Nephron (organoid): ENCODE measurements around the gene RPLP1.

Experiments
- H3K27ac Mint-ChIP-seq, 3 experiments: 2 replicates each; pipeline ENCODE4 v1.8.0; 2020; ENCODE audit warnings: mixed read lengths in 3 of 3, mild to moderate bottlenecking in 2 of 3, moderate library complexity in 1 of 3
- H3K27me3 Mint-ChIP-seq: 2 replicates; pipeline ENCODE4 v1.8.0; 2021; ENCODE audit warnings: low read depth, mild to moderate bottlenecking, moderate library complexity, mixed read lengths
- H3K36me3 Mint-ChIP-seq: 2 replicates; pipeline ENCODE4 v1.8.0; 2020; ENCODE audit warnings: low read depth, mixed read lengths
- H3K4me1 Mint-ChIP-seq: 2 replicates; pipeline ENCODE4 v1.8.0; 2020; ENCODE audit warnings: mixed read lengths
- H3K4me3 Mint-ChIP-seq, 3 experiments: 2 replicates each; pipeline ENCODE4 v1.8.0; 2020; ENCODE audit warnings: mild to moderate bottlenecking in 3 of 3, mixed read lengths in 3 of 3, moderate library complexity in 2 of 3
- H3K9me3 Mint-ChIP-seq: 2 replicates; pipeline ENCODE4 v1.8.0; 2020; ENCODE audit warnings: mixed read lengths
- TF ChIP-seq, protein P1 (sequence below), 3 experiments: fragments of 200-600 bp; sonication (generic); IDR thresholded peaks; one replicate each; pipeline ENCODE4 v1.5.0; 2021; ENCODE audit warnings: antibody characterized with exemption in 3 of 3; ENCODE audit not compliant: unreplicated experiment in 3 of 3

RPLP1 gene

DNA sequence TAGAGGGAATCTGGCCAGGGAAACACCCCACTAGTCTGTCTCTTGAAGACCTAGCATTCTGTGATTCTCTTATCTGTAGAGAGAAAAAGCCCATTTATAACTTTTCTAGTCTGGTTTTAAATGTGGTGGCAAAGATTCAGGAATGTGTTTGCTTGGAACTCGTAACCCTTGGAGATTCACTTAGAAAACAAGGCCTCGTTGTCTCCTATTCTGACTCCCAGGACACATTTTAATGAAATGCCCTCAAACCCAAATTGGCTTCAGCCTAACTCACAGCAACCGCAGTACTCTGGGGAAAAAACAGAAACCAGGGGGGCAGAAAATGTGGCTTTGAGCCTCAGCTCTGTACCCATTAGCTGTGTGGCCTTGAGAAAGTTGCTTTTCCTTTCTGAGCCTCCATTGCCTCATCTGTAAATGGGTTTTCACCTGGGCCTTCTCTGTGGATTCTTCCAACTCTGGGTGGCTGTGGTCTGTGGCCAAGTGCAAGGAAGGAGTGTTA lies 36.5 kb downstream of the RPLP1 start:
- peaks cover 19% of the 10 kb centered on the region for H3K9me3 Mint-ChIP-seq
- peaks cover 18% of the 10 kb centered on the region for H3K4me1 Mint-ChIP-seq
- H3K27ac Mint-ChIP-seq, result peak overlapping the region in 1 of 3 experiments; percentile 16
- TF ChIP-seq, protein P1, sequence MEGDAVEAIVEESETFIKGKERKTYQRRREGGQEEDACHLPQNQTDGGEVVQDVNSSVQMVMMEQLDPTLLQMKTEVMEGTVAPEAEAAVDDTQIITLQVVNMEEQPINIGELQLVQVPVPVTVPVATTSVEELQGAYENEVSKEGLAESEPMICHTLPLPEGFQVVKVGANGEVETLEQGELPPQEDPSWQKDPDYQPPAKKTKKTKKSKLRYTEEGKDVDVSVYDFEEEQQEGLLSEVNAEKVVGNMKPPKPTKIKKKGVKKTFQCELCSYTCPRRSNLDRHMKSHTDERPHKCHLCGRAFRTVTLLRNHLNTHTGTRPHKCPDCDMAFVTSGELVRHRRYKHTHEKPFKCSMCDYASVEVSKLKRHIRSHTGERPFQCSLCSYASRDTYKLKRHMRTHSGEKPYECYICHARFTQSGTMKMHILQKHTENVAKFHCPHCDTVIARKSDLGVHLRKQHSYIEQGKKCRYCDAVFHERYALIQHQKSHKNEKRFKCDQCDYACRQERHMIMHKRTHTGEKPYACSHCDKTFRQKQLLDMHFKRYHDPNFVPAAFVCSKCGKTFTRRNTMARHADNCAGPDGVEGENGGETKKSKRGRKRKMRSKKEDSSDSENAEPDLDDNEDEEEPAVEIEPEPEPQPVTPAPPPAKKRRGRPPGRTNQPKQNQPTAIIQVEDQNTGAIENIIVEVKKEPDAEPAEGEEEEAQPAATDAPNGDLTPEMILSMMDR (IDR thresholded peaks at IDR 0.05; ENCODE audit: unreplicated experiment in 3 of 3), result no peak
- no peak overlapping the region for H3K4me3 Mint-ChIP-seq
- H3K27me3 Mint-ChIP-seq, result no peaks in the 10 kb centered on the region
- H3K36me3 Mint-ChIP-seq, result no peaks in the 10 kb centered on the region

DNA sequence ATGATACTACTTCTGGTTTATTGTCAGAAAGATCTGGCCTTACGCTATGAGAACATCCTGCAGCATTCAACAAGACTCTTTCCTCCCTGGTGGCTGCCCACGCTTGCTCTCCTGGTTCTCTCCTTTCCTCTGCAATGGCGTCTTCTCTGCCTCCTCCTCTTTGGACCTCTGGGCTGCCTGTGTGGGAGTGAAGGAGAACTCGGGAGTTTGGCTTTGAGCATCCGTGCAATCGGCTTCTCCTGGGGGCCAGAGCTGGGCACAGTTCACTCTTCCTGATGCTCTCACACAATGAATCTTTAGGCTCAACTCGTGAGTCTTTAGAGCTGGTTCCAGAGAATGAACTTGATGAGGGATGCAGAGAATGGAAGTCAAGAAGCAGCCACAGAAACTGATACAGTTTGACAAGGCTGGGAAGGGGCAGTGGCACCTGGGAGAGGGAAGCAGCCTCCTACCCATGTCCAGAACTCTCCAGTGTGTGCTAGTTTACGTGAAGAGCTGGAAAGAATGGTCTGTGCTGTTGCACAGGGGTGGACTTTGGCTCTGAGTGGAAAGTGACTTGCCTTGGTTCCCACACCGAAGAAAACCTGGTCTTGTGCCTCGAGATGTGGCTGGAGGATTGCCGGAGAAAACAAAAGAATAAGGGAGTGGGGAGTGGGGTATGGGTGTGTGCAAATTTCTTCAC lies 37.9 kb downstream of the RPLP1 start:
- TF ChIP-seq, protein P1 (IDR thresholded peaks at IDR 0.05; ENCODE audit: unreplicated experiment in 3 of 3), result no peak

DNA sequence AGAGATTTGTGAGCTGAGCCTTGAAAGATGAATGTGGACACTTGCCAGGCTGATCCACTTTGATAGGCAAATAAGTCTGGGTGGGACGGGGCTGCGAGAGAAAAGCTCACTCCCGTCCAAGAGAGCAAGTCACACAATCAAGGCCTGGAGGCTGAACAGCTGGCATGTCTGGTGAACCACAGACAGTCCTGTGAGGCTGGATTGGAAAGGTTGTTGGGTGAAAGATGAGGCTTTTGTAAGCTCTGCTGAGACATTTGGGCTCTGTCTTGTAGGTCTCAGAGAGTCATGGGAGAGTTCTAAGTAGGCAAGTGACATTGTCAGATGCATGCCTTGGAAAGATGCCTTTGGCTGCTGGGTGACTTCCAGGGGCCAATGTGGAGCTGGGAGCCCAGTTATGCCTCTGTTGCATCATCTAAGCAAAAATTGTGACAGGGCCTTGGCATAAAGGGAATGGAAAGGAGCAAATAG lies 38.5 kb downstream of the RPLP1 start:
- Mint-ChIP-seq H3K4me3 (no peak overlapping the region), H3K27me3 (no peaks in the 10 kb centered on the region), H3K36me3 (no peaks in the 10 kb centered on the region), H3K4me1 (peaks cover 16% of the 10 kb centered on the region), H3K9me3 (peaks cover 19% of the 10 kb centered on the region), H3K27ac (peak overlapping the region in 2 of 3 experiments; percentile 17 to 78)
- TF ChIP-seq, protein P1 (IDR thresholded peaks at IDR 0.05; ENCODE audit: unreplicated experiment in 3 of 3), result no peak

More for the DNA sequence above, 37.9 kb downstream of the RPLP1 start:
- peak overlapping the region in 2 of 3 experiments; percentile 17 to 78 for H3K27ac Mint-ChIP-seq
- H3K4me1 Mint-ChIP-seq, result peaks cover 13% of the 10 kb centered on the region
- no peak overlapping the region for H3K4me3 Mint-ChIP-seq
- no peaks in the 10 kb centered on the region for H3K36me3 Mint-ChIP-seq
- peaks cover 19% of the 10 kb centered on the region for H3K9me3 Mint-ChIP-seq
- no peaks in the 10 kb centered on the region for H3K27me3 Mint-ChIP-seq

DNA sequence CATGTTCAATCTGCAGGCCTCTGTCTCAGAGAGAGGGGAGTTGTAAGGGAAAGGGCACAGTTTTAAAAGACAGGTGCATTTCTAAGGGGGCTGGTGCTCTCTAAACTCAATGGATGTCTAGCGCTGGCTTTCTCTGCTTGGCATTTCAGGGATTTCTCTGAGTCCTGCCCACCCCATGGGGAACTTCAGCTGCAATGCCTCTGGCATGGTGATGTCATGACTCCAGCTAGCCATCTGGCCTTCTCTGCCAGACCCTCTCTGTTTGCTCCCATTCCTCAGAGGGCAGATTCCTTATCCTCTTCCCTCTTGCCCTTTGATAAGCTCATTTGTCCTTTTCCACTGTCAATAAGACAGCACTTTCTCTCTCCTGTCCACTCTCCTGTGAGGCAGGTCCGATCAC lies 40.8 kb downstream of the RPLP1 start:
- no peak overlapping the region for H3K4me3 Mint-ChIP-seq
- H3K36me3 Mint-ChIP-seq, result no peaks in the 10 kb centered on the region
- no peak overlapping the region for H3K27ac Mint-ChIP-seq
- H3K9me3 Mint-ChIP-seq, result peaks cover 19% of the 10 kb centered on the region
- peaks cover 31% of the 10 kb centered on the region for H3K4me1 Mint-ChIP-seq
- TF ChIP-seq, protein P1 (IDR thresholded peaks at IDR 0.05; ENCODE audit: unreplicated experiment in 3 of 3), result no peak
- peaks cover 6% of the 10 kb centered on the region for H3K27me3 Mint-ChIP-seq

DNA sequence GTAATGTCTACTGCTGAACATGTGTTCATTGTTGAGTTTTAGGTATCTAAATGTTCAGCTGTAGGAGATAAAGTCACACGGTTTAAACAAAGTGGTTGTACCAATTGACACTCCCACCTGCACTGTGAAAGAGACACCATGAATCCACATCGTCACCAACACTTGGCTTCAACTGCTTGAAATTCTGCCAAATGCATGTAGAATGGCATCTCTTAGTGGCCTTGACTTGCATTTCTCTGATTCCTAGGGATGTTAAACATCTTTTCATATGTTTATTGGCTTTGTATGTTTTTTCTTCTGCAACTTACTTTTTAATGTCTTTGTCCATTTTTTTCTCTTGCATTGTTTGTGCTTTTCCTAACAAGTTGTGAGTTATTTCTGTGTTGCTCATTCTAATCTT lies 43.4 kb downstream of the RPLP1 start:
- TF ChIP-seq, protein P1 (IDR thresholded peaks at IDR 0.05; ENCODE audit: unreplicated experiment in 3 of 3), result no peak
- Mint-ChIP-seq H3K9me3 (peaks cover 9% of the 10 kb centered on the region), H3K27me3 (peaks cover 6% of the 10 kb centered on the region)

DNA sequence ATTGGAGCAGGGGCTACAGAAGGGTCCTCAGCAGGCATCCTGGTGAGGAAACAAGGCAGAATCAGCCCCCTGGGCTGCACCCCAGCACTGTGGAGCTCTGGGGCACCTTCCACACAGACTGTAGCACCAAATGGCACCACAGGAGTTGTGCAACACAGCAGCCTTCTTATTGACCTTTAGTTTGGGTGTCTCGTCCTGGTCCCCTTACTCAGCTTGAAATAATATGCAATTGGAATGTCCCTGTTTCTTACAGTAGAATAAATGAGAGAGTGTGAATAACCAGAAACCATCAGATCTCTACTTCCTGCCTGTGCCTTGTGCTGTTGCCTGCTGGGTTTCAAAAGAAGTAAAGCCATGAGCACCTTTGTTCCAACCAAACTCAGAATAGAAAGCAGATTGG lies 44.5 kb downstream of the RPLP1 start:
- no peaks in the 10 kb centered on the region for H3K36me3 Mint-ChIP-seq
- H3K27ac Mint-ChIP-seq, result peak overlapping the region in 1 of 3 experiments; percentile 5
- H3K4me1 Mint-ChIP-seq, result peaks cover 39% of the 10 kb centered on the region

More for the DNA sequence above, 43.4 kb downstream of the RPLP1 start:
- Mint-ChIP-seq H3K4me1 (peaks cover 39% of the 10 kb centered on the region), H3K36me3 (no peaks in the 10 kb centered on the region), H3K27ac (no peak overlapping the region), H3K4me3 (no peak overlapping the region)

More for the DNA sequence above, 44.5 kb downstream of the RPLP1 start:
- H3K27me3 Mint-ChIP-seq, result peaks cover 6% of the 10 kb centered on the region
- peaks cover 2% of the 10 kb centered on the region for H3K9me3 Mint-ChIP-seq
- TF ChIP-seq, protein P1 (IDR thresholded peaks at IDR 0.05; ENCODE audit: unreplicated experiment in 3 of 3), result no peak
- no peak overlapping the region for H3K4me3 Mint-ChIP-seq
